Stomach (tissue), 4 donors: Measurements from ENCODE around the gene SLC25A34.
"Not testable (repeated sequence)": the region's sequence is repeated elsewhere in the genome, so short reads cannot be mapped to it uniquely, and the experiment has no call there.

Source experiments
- CTCF ChIP-seq, 7 experiments: fragments of 450-650 bp in 4 of 7; fragments of 200-600 bp in 3 of 7; sonication (generic) in 3 of 7; IDR thresholded peaks; one replicate each; pipeline ENCODE4 v1.5.1; 2016 to 2019; ENCODE audit warnings: antibody characterized with exemption in 7 of 7, control low read depth in 2 of 7, mild to moderate bottlenecking in 1 of 7
- EP300 ChIP-seq: sonication (generic); formaldehyde crosslinking; IDR thresholded peaks from one replicate; pipeline ENCODE4 v1.6.1; 2017; ENCODE audit warnings: antibody characterized with exemption
- POLR2AphosphoS5 ChIP-seq, 3 donors: sonication (generic); formaldehyde crosslinking; IDR thresholded peaks; one replicate each; pipeline ENCODE4 v1.6.1; 2016; ENCODE audit warnings: antibody characterized with exemption in 3 of 3

- TF ChIP-seq CTCF (IDR thresholded peaks at IDR 0.05); EP300; POLR2AphosphoS5 (IDR thresholded peaks at IDR 0.05): not testable (repeated sequence)
Observed at GRCh38 chr1:15699321-15699720, 36.7 kb upstream of the SLC25A34 start.
